Loucy (cell line): ENCODE measurements around the gene SUCLG1.

Experiments used
- H2AFZ ChIP-seq: fragments of 200-600 bp; sonication (generic); 2 replicates; pipeline ENCODE4 v1.6.0; 2016; ENCODE audit warnings: antibody characterized with exemption, mild to moderate bottlenecking, low read length, moderate library complexity
- H3F3A ChIP-seq: fragments of 200-600 bp; 2 replicates; pipeline ENCODE4 v1.6.0; 2016; ENCODE audit warnings: antibody characterized with exemption, low read depth, mild to moderate bottlenecking
- H3K27me3 ChIP-seq: fragments of 200-600 bp; sonication (generic); 2 replicates; pipeline ENCODE4 v1.6.1; 2014; ENCODE audit warnings: low read length, mild to moderate bottlenecking; ENCODE audit not compliant: insufficient read depth, poor library complexity, severe bottlenecking
- H3K36me3 ChIP-seq: fragments of 200-600 bp; sonication (generic); 2 replicates; pipeline ENCODE4 v1.6.1; 2016; ENCODE audit warnings: low read length; ENCODE audit not compliant: insufficient read depth
- H3K4me1 ChIP-seq: fragments of 200-600 bp; sonication (generic); 2 replicates; pipeline ENCODE4 v1.5.1; 2014; ENCODE audit warnings: low read length, mild to moderate bottlenecking; ENCODE audit not compliant: insufficient read depth, poor library complexity, severe bottlenecking
- H3K4me2 ChIP-seq: fragments of 200-600 bp; sonication (generic); 2 replicates; pipeline ENCODE4 v1.6.0; 2014; ENCODE audit warnings: antibody characterized with exemption, low read length, low read depth, mild to moderate bottlenecking; ENCODE audit not compliant: poor library complexity, severe bottlenecking
- H3K4me3 ChIP-seq: fragments of 200-600 bp; sonication (generic); 2 replicates; pipeline ENCODE4 v1.5.1; 2014; ENCODE audit warnings: low read length, mild to moderate bottlenecking, mixed read lengths; ENCODE audit not compliant: poor library complexity, severe bottlenecking
- H3K79me2 ChIP-seq: fragments of 200-600 bp; sonication (generic); 2 replicates; pipeline ENCODE4 v1.6.1; 2014; ENCODE audit warnings: low read length; ENCODE audit not compliant: insufficient read depth
- H3K9ac ChIP-seq: fragments of 200-600 bp; sonication (generic); 2 replicates; pipeline ENCODE4 v1.6.0; 2014; ENCODE audit warnings: mild to moderate bottlenecking, low read depth, low read length, moderate library complexity; ENCODE audit not compliant: poor library complexity, severe bottlenecking
- H3K9me2 ChIP-seq: fragments of 200-600 bp; sonication (generic); replicated peaks from 2 replicates; pipeline ENCODE4 v1.6.1; 2016; ENCODE audit warnings: low read depth, low read length, mixed read lengths
- H3K9me3 ChIP-seq: fragments of 200-600 bp; sonication (generic); 2 replicates; pipeline ENCODE4 v1.6.1; 2014; ENCODE audit warnings: mild to moderate bottlenecking, antibody characterized with exemption, low read length, low read depth; ENCODE audit not compliant: insufficient read depth
- H4K20me1 ChIP-seq: fragments of 200-600 bp; sonication (generic); 2 replicates; pipeline ENCODE4 v1.6.0; 2014; ENCODE audit warnings: antibody characterized with exemption, low read length, mild to moderate bottlenecking; ENCODE audit not compliant: insufficient read depth, poor library complexity, severe bottlenecking
- CTCF ChIP-seq: fragments of 200-600 bp; sonication (generic); conservative IDR thresholded peaks from 2 replicates; pipeline ENCODE4 v1.5.1; 2014; ENCODE audit warnings: mild to moderate bottlenecking, antibody characterized with exemption, low read length
- EZH2phosphoT487 ChIP-seq: fragments of 200-600 bp; IDR thresholded peaks from 2 replicates; pipeline ENCODE4 v1.6.1; 2018; ENCODE audit warnings: antibody characterized with exemption, mild to moderate bottlenecking, moderate library complexity, borderline replicate concordance

SUCLG1 gene

GRCh38 chr2:84386336-84387040 lies 72.6 kb downstream of the SUCLG1 start:
- Histone ChIP-seq H3K79me2 (no peaks in the 10 kb centered on the region), H3K4me3 (no peak overlapping the region), H3K9me2 (no peaks in the 10 kb centered on the region), H3K27me3 (no peaks in the 10 kb centered on the region), H3K36me3 (no peaks in the 10 kb centered on the region), H3K9ac (no peak overlapping the region), H3K9me3 (0 out of 2 replicates have a peak, but pooled peaks cover under 1% of the 10 kb centered on the region), H3K4me1 (peaks cover 6% of the 10 kb centered on the region), H3K4me2 (no peak overlapping the region), H2AFZ (no peak overlapping the region), H3F3A (no peaks in the 10 kb centered on the region), H4K20me1 (no peaks in the 10 kb centered on the region)
- TF ChIP-seq EZH2phosphoT487 (no peak), CTCF (no peak)

- Histone ChIP-seq H3K4me2 (no peak overlapping the region), H3K9me3 (no peaks in the 10 kb centered on the region), H3K4me1 (peaks cover 6% of the 10 kb centered on the region), H3K4me3 (no peak overlapping the region), H2AFZ (no peak overlapping the region), H3K79me2 (no peaks in the 10 kb centered on the region), H3F3A (no peaks in the 10 kb centered on the region), H3K27me3 (no peaks in the 10 kb centered on the region), H3K9me2 (no peaks in the 10 kb centered on the region), H4K20me1 (no peaks in the 10 kb centered on the region), H3K36me3 (no peaks in the 10 kb centered on the region), H3K9ac (no peak overlapping the region)
- TF ChIP-seq CTCF (no peak), EZH2phosphoT487 (no peak)
Measured at GRCh38 chr2:84383271-84383670, 75.8 kb downstream of the SUCLG1 start.

GRCh38 chr2:84380875-84381274 lies 78.2 kb downstream of the SUCLG1 start:
- H4K20me1 ChIP-seq, result no peaks in the 10 kb centered on the region
- H3K36me3 ChIP-seq, result no peaks in the 10 kb centered on the region
- no peaks in the 10 kb centered on the region for H3K27me3 ChIP-seq
- no peaks in the 10 kb centered on the region for H3K79me2 ChIP-seq
- peaks cover 6% of the 10 kb centered on the region for H3K4me1 ChIP-seq
- H3K4me2 ChIP-seq, result no peak overlapping the region
- H3K9me2 ChIP-seq, result no peaks in the 10 kb centered on the region
- TF ChIP-seq CTCF (no peak), EZH2phosphoT487 (no peak)
- H3F3A ChIP-seq, result no peaks in the 10 kb centered on the region
- H3K9me3 ChIP-seq, result no peaks in the 10 kb centered on the region
- no peak overlapping the region for H3K9ac ChIP-seq
- no peak overlapping the region for H3K4me3 ChIP-seq
- H2AFZ ChIP-seq, result no peak overlapping the region
